Measurements from ENCODE around the gene STEAP3.

Gene STEAP3

GRCh38 chr2:119184512-119184911 is 39.1 kb upstream of the STEAP3 start:
- Histone ChIP-seq H2AFZ (ENCODE audit: low read length) (no peak overlapping the region), H3K9ac (ENCODE audit: low read depth, low read length, poor library complexity, severe bottlenecking) (no peak overlapping the region), H3K9me2 (replicated peaks; ENCODE audit: low read depth, low read length) (no peaks in the 10 kb centered on the region), H3K9me3 (ENCODE audit: insufficient read depth, low read depth, low read length) (no peaks in the 10 kb centered on the region), H3K4me2 (ENCODE audit: low read depth, low read length, poor library complexity, severe bottlenecking) (no peak overlapping the region), H3K79me2 (ENCODE audit: insufficient read depth, low read length) (no peaks in the 10 kb centered on the region), H3K4me1 (ENCODE audit: insufficient read depth, low read length, poor library complexity, severe bottlenecking) (no peaks in the 10 kb centered on the region), H3K4me3 (ENCODE audit: low read length, poor library complexity, severe bottlenecking) (no peak overlapping the region), H3F3A (ENCODE audit: low read depth) (no peaks in the 10 kb centered on the region), H3K36me3 (ENCODE audit: insufficient read depth, low read length) (no peaks in the 10 kb centered on the region), H4K20me1 (ENCODE audit: insufficient read depth, low read length, poor library complexity, severe bottlenecking) (no peaks in the 10 kb centered on the region), H3K27me3 (ENCODE audit: insufficient read depth, low read length, poor library complexity, severe bottlenecking) (no peaks in the 10 kb centered on the region)
- TF ChIP-seq CTCF (conservative IDR thresholded peaks at IDR 0.05; ENCODE audit: low read length) (no peak), EZH2phosphoT487 (IDR thresholded peaks at IDR 0.05; ENCODE audit: borderline replicate concordance) (no peak)

- TF ChIP-seq CTCF (conservative IDR thresholded peaks at IDR 0.05; ENCODE audit: low read length) (no peak), EZH2phosphoT487 (IDR thresholded peaks at IDR 0.05; ENCODE audit: borderline replicate concordance) (no peak)
- H2AFZ ChIP-seq (ENCODE audit: low read length): no peak overlapping the region
- no peak overlapping the region for H3K9ac ChIP-seq (ENCODE audit: low read depth, low read length, poor library complexity, severe bottlenecking)
- no peaks in the 10 kb centered on the region for H3K4me1 ChIP-seq (ENCODE audit: insufficient read depth, low read length, poor library complexity, severe bottlenecking)
- no peaks in the 10 kb centered on the region for H3K27me3 ChIP-seq (ENCODE audit: insufficient read depth, low read length, poor library complexity, severe bottlenecking)
- no peaks in the 10 kb centered on the region for H3K36me3 ChIP-seq (ENCODE audit: insufficient read depth, low read length)
- H3K4me3 ChIP-seq (ENCODE audit: low read length, poor library complexity, severe bottlenecking): no peak overlapping the region
- no peaks in the 10 kb centered on the region for H3K9me2 ChIP-seq (replicated peaks; ENCODE audit: low read depth, low read length)
- H3K9me3 ChIP-seq (ENCODE audit: insufficient read depth, low read depth, low read length): no peaks in the 10 kb centered on the region
- H3K4me2 ChIP-seq (ENCODE audit: low read depth, low read length, poor library complexity, severe bottlenecking): no peak overlapping the region
- H4K20me1 ChIP-seq (ENCODE audit: insufficient read depth, low read length, poor library complexity, severe bottlenecking): no peaks in the 10 kb centered on the region
- no peaks in the 10 kb centered on the region for H3F3A ChIP-seq (ENCODE audit: low read depth)
- H3K79me2 ChIP-seq (ENCODE audit: insufficient read depth, low read length): no peaks in the 10 kb centered on the region
These were observed 33.1 kb upstream of the STEAP3 start for GRCh38 chr2:119190321-119191111.

- no peaks in the 10 kb centered on the region for H4K20me1 ChIP-seq (ENCODE audit: insufficient read depth, low read length, poor library complexity, severe bottlenecking)
- no peaks in the 10 kb centered on the region for H3K79me2 ChIP-seq (ENCODE audit: insufficient read depth, low read length)
- no peaks in the 10 kb centered on the region for H3K9me2 ChIP-seq (replicated peaks; ENCODE audit: low read depth, low read length)
- H3K36me3 ChIP-seq (ENCODE audit: insufficient read depth, low read length): no peaks in the 10 kb centered on the region
- no peak overlapping the region for H3K4me2 ChIP-seq (ENCODE audit: low read depth, low read length, poor library complexity, severe bottlenecking)
- H2AFZ ChIP-seq (ENCODE audit: low read length): no peak overlapping the region
- no peaks in the 10 kb centered on the region for H3K4me1 ChIP-seq (ENCODE audit: insufficient read depth, low read length, poor library complexity, severe bottlenecking)
- TF ChIP-seq CTCF (conservative IDR thresholded peaks at IDR 0.05; ENCODE audit: low read length) (no peak), EZH2phosphoT487 (IDR thresholded peaks at IDR 0.05; ENCODE audit: borderline replicate concordance) (no peak)
- H3K4me3 ChIP-seq (ENCODE audit: low read length, poor library complexity, severe bottlenecking): no peak overlapping the region
- no peak overlapping the region for H3K9ac ChIP-seq (ENCODE audit: low read depth, low read length, poor library complexity, severe bottlenecking)
- no peaks in the 10 kb centered on the region for H3K9me3 ChIP-seq (ENCODE audit: insufficient read depth, low read depth, low read length)
- no peaks in the 10 kb centered on the region for H3K27me3 ChIP-seq (ENCODE audit: insufficient read depth, low read length, poor library complexity, severe bottlenecking)
- no peaks in the 10 kb centered on the region for H3F3A ChIP-seq (ENCODE audit: low read depth)
These were observed 30.7 kb upstream of the STEAP3 start for GRCh38 chr2:119192893-119193292.

Data from Loucy (cell line).